Measurements from ENCODE around the gene ARRB1.
A peak's percentile ranks its signal among the peaks of the same experiment; 100 is the strongest.

The ARRB1 gene

GRCh38 chr11:75214843-75215242, 136.6 kb downstream of the ARRB1 start:
- Histone ChIP-seq H3K27me3 (ENCODE audit: low read depth) (no peaks in the 10 kb centered on the region), H3K36me3 (replicated peaks) (no peaks in the 10 kb centered on the region), H3K4me3 (no peak overlapping the region), H3K9me3 (no peaks in the 10 kb centered on the region), H3K4me1 (no peaks in the 10 kb centered on the region)
- no peak for DNase-seq (ENCODE audit: low spot score in 2 of 2)
- in situ Hi-C loops (cut with MboI; ENCODE audit: low sequenced_read_pairs), result no loop called here

GRCh38 chr11:75214411-75214821, 137.0 kb downstream of the ARRB1 start:
- in situ Hi-C loops (cut with MboI; ENCODE audit: low sequenced_read_pairs), result no loop called here
- Histone ChIP-seq H3K4me3 (no peak overlapping the region), H3K36me3 (replicated peaks) (no peaks in the 10 kb centered on the region), H3K4me1 (no peaks in the 10 kb centered on the region), H3K9me3 (no peaks in the 10 kb centered on the region), H3K27me3 (ENCODE audit: low read depth) (no peaks in the 10 kb centered on the region)
- peak; percentile 71 to 93 for DNase-seq (ENCODE audit: low spot score in 2 of 2)
